H9 (cell line): ENCODE measurements around the gene TPRN. TPM values are rescaled to one million over a fixed set of nuclear protein-coding genes. Genes with fewer than 3 reads are reported as not detected.

ENCODE experiments used
- DNase-seq: peaks from one replicate; pipeline ENCODE4 v3.0.0-alpha.2; 2017
- H2AFZ ChIP-seq: one replicate; pipeline ENCODE4 v1.6.1; 2013; ENCODE audit warnings: mild to moderate bottlenecking, low read length, control low read depth, moderate library complexity
- H2AK5ac ChIP-seq: 2 replicates; pipeline ENCODE4 v1.6.1; 2013; ENCODE audit warnings: low read length, control low read depth, mixed read lengths; ENCODE audit not compliant: insufficient read length
- H2BK120ac ChIP-seq: one replicate; pipeline ENCODE4 v1.6.1; 2013; ENCODE audit warnings: low read depth, mild to moderate bottlenecking, low read length, control low read depth, inconsistent platforms; ENCODE audit not compliant: poor library complexity, severe bottlenecking
- H2BK12ac ChIP-seq: 2 replicates; pipeline ENCODE4 v1.6.1; 2013; ENCODE audit warnings: low read length, control low read depth, mixed read lengths, low read depth; ENCODE audit not compliant: insufficient read length
- H2BK15ac ChIP-seq: 2 replicates; pipeline ENCODE4 v1.6.1; 2013; ENCODE audit warnings: low read depth, low read length, control low read depth
- H2BK20ac ChIP-seq: one replicate; pipeline ENCODE4 v1.6.1; 2013; ENCODE audit warnings: low read depth, mild to moderate bottlenecking, low read length, control low read depth, inconsistent platforms; ENCODE audit not compliant: poor library complexity, severe bottlenecking
- H2BK5ac ChIP-seq: 2 replicates; pipeline ENCODE4 v1.6.1; 2013; ENCODE audit warnings: low read length, control low read depth, mixed read lengths; ENCODE audit not compliant: insufficient read length
- H3K14ac ChIP-seq: 2 replicates; pipeline ENCODE4 v1.6.1; 2013; ENCODE audit warnings: low read length, control low read depth; ENCODE audit not compliant: insufficient read depth
- H3K18ac ChIP-seq: 2 replicates; pipeline ENCODE4 v1.6.1; 2013; ENCODE audit warnings: low read depth, mild to moderate bottlenecking, mixed read lengths, low read length, control low read depth; ENCODE audit not compliant: insufficient read length
- H3K23ac ChIP-seq: 2 replicates; pipeline ENCODE4 v1.6.1; 2013; ENCODE audit warnings: low read length, control low read depth, mixed read lengths, low read depth; ENCODE audit not compliant: insufficient read length
- H3K23me2 ChIP-seq: 2 replicates; pipeline ENCODE4 v1.6.1; 2013; ENCODE audit warnings: low read depth, mild to moderate bottlenecking, mixed read lengths, low read length, control low read depth; ENCODE audit not compliant: insufficient read length, poor library complexity, severe bottlenecking
- H3K27ac ChIP-seq: 2 replicates; pipeline ENCODE4 v1.5.1; 2013; ENCODE audit warnings: low read length, control low read depth, mixed read lengths, low read depth; ENCODE audit not compliant: insufficient read length
- H3K27me3 ChIP-seq: 2 replicates; pipeline ENCODE4 v1.6.1; 2013; ENCODE audit warnings: low read length, control low read depth, inconsistent platforms; ENCODE audit not compliant: insufficient read depth
- H3K4ac ChIP-seq: 2 replicates; pipeline ENCODE4 v1.6.1; 2013; ENCODE audit warnings: low read depth, mild to moderate bottlenecking, control low read depth, inconsistent platforms, low read length, moderate library complexity
- H3K4me1 ChIP-seq: 2 replicates; pipeline ENCODE4 v1.6.1; 2013; ENCODE audit warnings: low read length, control low read depth, inconsistent platforms; ENCODE audit not compliant: insufficient read depth
- H3K4me2 ChIP-seq: 2 replicates; pipeline ENCODE4 v1.6.1; 2013; ENCODE audit warnings: low read length, control low read depth, mixed read lengths; ENCODE audit not compliant: insufficient read length, insufficient read depth
- H3K56ac ChIP-seq: 2 replicates; pipeline ENCODE4 v1.6.1; 2013; ENCODE audit warnings: low read depth, mild to moderate bottlenecking, mixed read lengths, low read length, control low read depth; ENCODE audit not compliant: insufficient read length
- H3K79me1 ChIP-seq: 2 replicates; pipeline ENCODE4 v1.6.1; 2013; ENCODE audit warnings: low read depth, mild to moderate bottlenecking, moderate library complexity, low read length, control low read depth, inconsistent platforms; ENCODE audit not compliant: insufficient read depth, poor library complexity, severe bottlenecking
- H3K79me2 ChIP-seq: 2 replicates; pipeline ENCODE4 v1.6.1; 2013; ENCODE audit warnings: low read length, control low read depth, inconsistent platforms; ENCODE audit not compliant: insufficient read depth
- H3K9ac ChIP-seq: 2 replicates; pipeline ENCODE4 v1.6.1; 2013; ENCODE audit warnings: low read length, control low read depth, mixed read lengths; ENCODE audit not compliant: insufficient read length; ENCODE audit errors: extremely low read depth
- H3K9me3 ChIP-seq: one replicate; pipeline ENCODE4 v1.6.1; 2013; ENCODE audit warnings: low read depth, low read length, inconsistent platforms; ENCODE audit not compliant: control insufficient read depth
- H3T11ph ChIP-seq: one replicate; pipeline ENCODE4 v1.6.1; 2013; ENCODE audit warnings: mild to moderate bottlenecking, low read length, control low read depth, inconsistent platforms
- H4K20me1 ChIP-seq: one replicate; pipeline ENCODE4 v1.6.1; 2013; ENCODE audit not compliant: control insufficient read depth, insufficient read length, insufficient read depth
- H4K5ac ChIP-seq: 2 replicates; pipeline ENCODE4 v1.6.1; 2013; ENCODE audit warnings: low read depth, mild to moderate bottlenecking, mixed read lengths, low read length, control low read depth; ENCODE audit not compliant: insufficient read length
- H4K8ac ChIP-seq: replicated peaks from 2 replicates; pipeline ENCODE4 v1.6.1; 2013; ENCODE audit warnings: low read length, control low read depth, mixed read lengths, low read depth; ENCODE audit not compliant: insufficient read length
- H4K91ac ChIP-seq: 2 replicates; pipeline ENCODE4 v1.6.1; 2013; ENCODE audit warnings: low read depth, mild to moderate bottlenecking, moderate library complexity, mixed read lengths, low read length, control low read depth; ENCODE audit not compliant: insufficient read length
- H3K27ac Mint-ChIP-seq, 3 experiments: 2 replicates in 2 of 3; 3 replicates in 1 of 3; pipeline ENCODE4 v1.8.0; 2020 to 2021; ENCODE audit warnings: mixed read lengths in 3 of 3, mild to moderate bottlenecking in 1 of 3, moderate library complexity in 1 of 3
- H3K27me3 Mint-ChIP-seq: 2 replicates; pipeline ENCODE4 v1.8.0; 2021; ENCODE audit warnings: low read depth, mild to moderate bottlenecking, moderate library complexity, mixed read lengths
- H3K36me3 Mint-ChIP-seq, 3 experiments: 2 replicates in 2 of 3; 3 replicates in 1 of 3; pipeline ENCODE4 v1.8.0; 2020 to 2021; ENCODE audit warnings: low read depth in 3 of 3, mixed read lengths in 3 of 3; ENCODE audit not compliant: insufficient read depth in 1 of 3
- H3K4me1 Mint-ChIP-seq, 2 experiments: 2 replicates each; pipeline ENCODE4 v1.8.0; 2020; ENCODE audit warnings: mixed read lengths in 2 of 2
- H3K4me3 Mint-ChIP-seq, 2 experiments: 2 replicates in 1 of 2; 3 replicates in 1 of 2; pipeline ENCODE4 v1.8.0; 2020 to 2021; ENCODE audit warnings: mild to moderate bottlenecking in 2 of 2, mixed read lengths in 2 of 2, moderate library complexity in 1 of 2
- H3K9me3 Mint-ChIP-seq, 2 experiments: 2 replicates in 1 of 2; 3 replicates in 1 of 2; pipeline ENCODE4 v1.8.0; 2020; ENCODE audit warnings: mild to moderate bottlenecking in 2 of 2, mixed read lengths in 2 of 2, moderate library complexity in 1 of 2
- WGBS: extraction: QIAGEN DNeasy Blood & Tissue Kit; methylation state at CpG from one replicate; pipeline ENCODE4 v1.1.7; 2013; ENCODE audit warnings: missing lambda C conversion rate, low lambda C conversion rate, mixed read lengths; ENCODE audit not compliant: insufficient read length; ENCODE audit errors: extremely low coverage; 5-methylcytosine and 5-hydroxymethylcytosine counted together
- total RNA-seq: library from RNA; stranded (reverse); gene quantifications from 2 replicates; pipeline ENCODE4 v1.2.1, GENCODE V29; 2021
- TF ChIP-seq, protein P1 (sequence below): fragments of 200-600 bp; sonication (generic); conservative IDR thresholded peaks from 3 replicates; pipeline ENCODE4 v1.8.0; 2021; ENCODE audit warnings: antibody characterized with exemption, mild to moderate bottlenecking

The TPRN gene
- total RNA-seq, 1 experiment from 2014 or later: 30.7 TPM

DNA sequence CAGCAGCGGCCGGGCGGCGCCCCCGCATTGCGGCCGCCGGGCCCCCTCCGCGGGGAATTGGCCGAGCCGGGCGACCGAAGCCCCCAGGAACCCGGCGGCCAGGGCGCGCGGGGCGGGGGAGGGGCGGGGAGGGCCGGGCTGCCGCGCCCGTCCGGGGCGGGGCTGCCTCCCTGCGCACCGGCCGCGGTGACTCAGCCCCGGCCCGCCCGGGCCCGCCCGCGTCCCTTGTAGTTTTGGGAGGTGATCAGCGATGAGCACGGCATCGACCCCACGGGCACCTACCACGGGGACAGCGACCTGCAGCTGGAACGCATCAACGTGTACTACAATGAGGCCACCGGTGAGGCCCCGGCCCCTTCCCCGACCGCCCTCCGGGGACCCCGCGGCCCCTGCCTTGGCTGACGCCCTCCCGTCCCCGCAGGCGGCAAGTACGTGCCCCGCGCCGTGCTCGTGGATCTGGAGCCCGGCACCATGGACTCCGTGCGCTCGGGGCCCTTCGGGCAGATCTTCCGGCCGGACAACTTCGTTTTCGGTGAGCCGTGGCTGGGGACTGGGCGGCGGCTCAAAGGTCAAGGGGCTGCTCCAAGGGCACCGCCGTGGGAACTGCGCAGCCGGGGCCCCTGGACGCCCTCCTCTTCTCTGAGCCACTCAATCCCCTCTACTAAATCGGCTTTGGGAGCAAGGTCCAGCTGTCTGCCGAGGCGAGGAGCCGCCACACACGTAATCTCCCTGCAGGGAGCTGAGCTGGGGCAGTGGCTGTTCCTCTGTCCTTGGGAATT is 41.1 kb upstream of the TPRN start:
- no peak overlapping the region for H4K91ac ChIP-seq
- no peak overlapping the region for H2BK20ac ChIP-seq
- no peak overlapping the region for H2BK5ac ChIP-seq
- no peaks in the 10 kb centered on the region; a peak in 2 of 5 replicates for H3K9me3 Mint-ChIP-seq
- no peak overlapping the region for H3K27ac ChIP-seq
- no peak overlapping the region for H4K8ac ChIP-seq
- no peak overlapping the region for H2AFZ ChIP-seq
- 0 out of 7 replicates have a peak overlapping the region, but pooled peaks of 1 of the 3 experiments have one; percentile 39 for H3K27ac Mint-ChIP-seq
- H3K36me3 Mint-ChIP-seq: peaks cover 19 to 26% (median 24%) of the 10 kb centered on the region in 3 experiments
- no peaks in the 10 kb centered on the region for H3K9me3 ChIP-seq
- DNase-seq: no peak
- H3K56ac ChIP-seq: no peak overlapping the region
- no peak overlapping the region for H3T11ph ChIP-seq
- H2BK15ac ChIP-seq: no peak overlapping the region
- peaks cover 3% of the 10 kb centered on the region for H4K20me1 ChIP-seq
- H3K18ac ChIP-seq: no peak overlapping the region
- H3K27me3 ChIP-seq: no peaks in the 10 kb centered on the region
- no CpG with 5 or more reads among the region's 83 CpGs for WGBS
- H3K4me3 Mint-ChIP-seq: peak overlapping the region; percentile 85 to 86
- peak overlapping the region; percentile 53 for H3K9ac ChIP-seq
- H2AK5ac ChIP-seq: no peak overlapping the region
- no peak overlapping the region for H3K23ac ChIP-seq
- no peak overlapping the region for H3K4ac ChIP-seq
- H3K79me1 ChIP-seq: no peaks in the 10 kb centered on the region
- H3K27me3 Mint-ChIP-seq: peaks cover 11% of the 10 kb centered on the region
- H3K4me2 ChIP-seq: peak overlapping the region; percentile 46
- H3K4me1 Mint-ChIP-seq: peaks cover 24 to 37% of the 10 kb centered on the region in 2 experiments
- H4K5ac ChIP-seq: no peak overlapping the region
- no peak overlapping the region for H2BK120ac ChIP-seq
- H3K79me2 ChIP-seq: no peaks in the 10 kb centered on the region
- no peak overlapping the region; the same call in 1 of the 2 replicates for H3K14ac ChIP-seq
- peaks cover 3% of the 10 kb centered on the region; the same call in 1 of the 2 replicates for H3K4me1 ChIP-seq
- no peak overlapping the region for H2BK12ac ChIP-seq
- peaks cover 12% of the 10 kb centered on the region for H3K23me2 ChIP-seq
- TF ChIP-seq, protein P1, sequence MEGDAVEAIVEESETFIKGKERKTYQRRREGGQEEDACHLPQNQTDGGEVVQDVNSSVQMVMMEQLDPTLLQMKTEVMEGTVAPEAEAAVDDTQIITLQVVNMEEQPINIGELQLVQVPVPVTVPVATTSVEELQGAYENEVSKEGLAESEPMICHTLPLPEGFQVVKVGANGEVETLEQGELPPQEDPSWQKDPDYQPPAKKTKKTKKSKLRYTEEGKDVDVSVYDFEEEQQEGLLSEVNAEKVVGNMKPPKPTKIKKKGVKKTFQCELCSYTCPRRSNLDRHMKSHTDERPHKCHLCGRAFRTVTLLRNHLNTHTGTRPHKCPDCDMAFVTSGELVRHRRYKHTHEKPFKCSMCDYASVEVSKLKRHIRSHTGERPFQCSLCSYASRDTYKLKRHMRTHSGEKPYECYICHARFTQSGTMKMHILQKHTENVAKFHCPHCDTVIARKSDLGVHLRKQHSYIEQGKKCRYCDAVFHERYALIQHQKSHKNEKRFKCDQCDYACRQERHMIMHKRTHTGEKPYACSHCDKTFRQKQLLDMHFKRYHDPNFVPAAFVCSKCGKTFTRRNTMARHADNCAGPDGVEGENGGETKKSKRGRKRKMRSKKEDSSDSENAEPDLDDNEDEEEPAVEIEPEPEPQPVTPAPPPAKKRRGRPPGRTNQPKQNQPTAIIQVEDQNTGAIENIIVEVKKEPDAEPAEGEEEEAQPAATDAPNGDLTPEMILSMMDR: no peak
